Measurements from ENCODE around the gene UGDH.

GRCh38 chr4:39533541-39533940 lies 6.3 kb upstream of the UGDH start:
- no peak for TF ChIP-seq CTCF (conservative IDR thresholded peaks at IDR 0.05)
- no peak for TF ChIP-seq ZFX (IDR thresholded peaks at IDR 0.05)
